ENCODE results near the gene CDK5RAP2.

The CDK5RAP2 gene

GRCh38 chr9:120411862-120412424, 168.0 kb downstream of the CDK5RAP2 start:
- Histone ChIP-seq H3K4me3 (ENCODE audit: low read length in 2 of 2) (no peak overlapping the region), H2BK12ac (ENCODE audit: low read length) (no peak overlapping the region), H3K36me3 (replicated peaks in 1 of 2; ENCODE audit: control insufficient read depth in 2 of 2, insufficient read depth in 2 of 2, low read length in 2 of 2) (peaks cover 25 to 85% of the 10 kb centered on the region in 2 donors), H3K18ac (ENCODE audit: low read length) (no peak overlapping the region), H3K4ac (ENCODE audit: low read length) (no peak overlapping the region), H3K9me3 (replicated peaks in 1 of 2; ENCODE audit: control insufficient read depth in 2 of 2, insufficient read depth in 1 of 2, low read depth in 1 of 2, low read length in 2 of 2) (no peaks in the 10 kb centered on the region), H3K9ac (ENCODE audit: low read depth, low read length, poor library complexity) (no peak overlapping the region), H3K23ac (ENCODE audit: low read depth, low read length, poor library complexity) (no peak overlapping the region), H4K91ac (ENCODE audit: low read depth, low read length, poor library complexity) (no peak overlapping the region), H3K27ac (replicated peaks; ENCODE audit: low read length) (no peak overlapping the region), H3K4me1 (ENCODE audit: control insufficient read depth in 2 of 2, insufficient read depth in 1 of 2, low read depth in 1 of 2, low read length in 2 of 2) (peaks cover 0 to 17% of the 10 kb centered on the region in 2 donors), H2BK5ac (ENCODE audit: low read length) (no peak overlapping the region), H3K14ac (ENCODE audit: low read length) (no peak overlapping the region), H3K4me2 (ENCODE audit: insufficient read depth, low read length, poor library complexity, severe bottlenecking) (no peak overlapping the region), H2AFZ (ENCODE audit: low read length) (no peak overlapping the region), H3K27me3 (ENCODE audit: control insufficient read depth in 3 of 3, insufficient read depth in 3 of 3, low read depth in 1 of 3, low read length in 3 of 3) (no peaks in the 10 kb centered on the region), H4K8ac (ENCODE audit: low read depth, low read length) (no peak overlapping the region), H3K79me1 (ENCODE audit: low read depth, low read length) (peaks cover 2% of the 10 kb centered on the region), H2BK120ac (ENCODE audit: low read depth, low read length) (no peak overlapping the region), H2AK5ac (ENCODE audit: low read depth, low read length) (no peak overlapping the region), H2BK15ac (ENCODE audit: low read length) (no peak overlapping the region)
- WGBS, 2 donors (ENCODE audit: extremely low coverage in 2 of 2, insufficient read length in 2 of 2, insufficient replicate concordance in 1 of 2): no CpG with 5 or more reads among the region's 5 CpGs
- DNase-seq (ENCODE audit: low spot score): no peak

- WGBS, 2 donors (ENCODE audit: extremely low coverage in 2 of 2, insufficient read length in 2 of 2, insufficient replicate concordance in 1 of 2): no CpG with 5 or more reads among the region's 3 CpGs
Observed at GRCh38 chr9:120410925-120411501, 169.0 kb downstream of the CDK5RAP2 start.

GRCh38 chr9:120408680-120409258, 171.2 kb downstream of the CDK5RAP2 start:
- no peak overlapping the region for H3K18ac ChIP-seq (ENCODE audit: low read length)
- H2AK5ac ChIP-seq (ENCODE audit: low read depth, low read length): no peak overlapping the region
- no peak overlapping the region for H4K8ac ChIP-seq (ENCODE audit: low read depth, low read length)
- no peak overlapping the region for H3K9ac ChIP-seq (ENCODE audit: low read depth, low read length, poor library complexity)
- peaks cover 35 to 92% of the 10 kb centered on the region in 2 donors for H3K36me3 ChIP-seq (replicated peaks in 1 of 2; ENCODE audit: control insufficient read depth in 2 of 2, insufficient read depth in 2 of 2, low read length in 2 of 2)
- H3K4me2 ChIP-seq (ENCODE audit: insufficient read depth, low read length, poor library complexity, severe bottlenecking): no peak overlapping the region
- H2BK120ac ChIP-seq (ENCODE audit: low read depth, low read length): no peak overlapping the region
- H3K4ac ChIP-seq (ENCODE audit: low read length): peak overlapping the region; percentile 26
- no peak overlapping the region for H4K91ac ChIP-seq (ENCODE audit: low read depth, low read length, poor library complexity)
- H3K27ac ChIP-seq (replicated peaks; ENCODE audit: low read length): no peak overlapping the region
- no peaks in the 10 kb centered on the region for H3K27me3 ChIP-seq (ENCODE audit: control insufficient read depth in 3 of 3, insufficient read depth in 3 of 3, low read depth in 1 of 3, low read length in 3 of 3)
- no peaks in the 10 kb centered on the region for H3K9me3 ChIP-seq (replicated peaks in 1 of 2; ENCODE audit: control insufficient read depth in 2 of 2, insufficient read depth in 1 of 2, low read depth in 1 of 2, low read length in 2 of 2)
- H2BK12ac ChIP-seq (ENCODE audit: low read length): no peak overlapping the region
- H2AFZ ChIP-seq (ENCODE audit: low read length): no peak overlapping the region
- peaks cover 2% of the 10 kb centered on the region for H3K79me1 ChIP-seq (ENCODE audit: low read depth, low read length)
- WGBS, 2 donors (ENCODE audit: extremely low coverage in 2 of 2, insufficient read length in 2 of 2, insufficient replicate concordance in 1 of 2): no CpG with 5 or more reads among the region's 14 CpGs
- DNase-seq (ENCODE audit: low spot score): no peak
- H3K4me1 ChIP-seq (ENCODE audit: control insufficient read depth in 2 of 2, insufficient read depth in 1 of 2, low read depth in 1 of 2, low read length in 2 of 2): peaks cover 0 to 14% of the 10 kb centered on the region in 2 donors
- no peak overlapping the region for H2BK5ac ChIP-seq (ENCODE audit: low read length)
- H3K4me3 ChIP-seq (ENCODE audit: low read length in 2 of 2): no peak overlapping the region
- no peak overlapping the region for H3K14ac ChIP-seq (ENCODE audit: low read length)
- no peak overlapping the region for H2BK15ac ChIP-seq (ENCODE audit: low read length)
- peak overlapping the region; percentile 55 for H3K23ac ChIP-seq (ENCODE audit: low read depth, low read length, poor library complexity)

More at GRCh38 chr9:120410925-120411501, 169.0 kb downstream of the CDK5RAP2 start:
- H3K23ac ChIP-seq (ENCODE audit: low read depth, low read length, poor library complexity): no peak overlapping the region
- no peak overlapping the region for H2AFZ ChIP-seq (ENCODE audit: low read length)
- H3K4me1 ChIP-seq (ENCODE audit: control insufficient read depth in 2 of 2, insufficient read depth in 1 of 2, low read depth in 1 of 2, low read length in 2 of 2): peaks cover 0 to 17% of the 10 kb centered on the region in 2 donors
- H4K8ac ChIP-seq (ENCODE audit: low read depth, low read length): no peak overlapping the region
- no peak overlapping the region for H3K18ac ChIP-seq (ENCODE audit: low read length)
- no peak overlapping the region for H2BK12ac ChIP-seq (ENCODE audit: low read length)
- H3K79me1 ChIP-seq (ENCODE audit: low read depth, low read length): peaks cover 2% of the 10 kb centered on the region
- H2BK5ac ChIP-seq (ENCODE audit: low read length): no peak overlapping the region
- H3K27me3 ChIP-seq (ENCODE audit: control insufficient read depth in 3 of 3, insufficient read depth in 3 of 3, low read depth in 1 of 3, low read length in 3 of 3): no peaks in the 10 kb centered on the region
- no peaks in the 10 kb centered on the region for H3K9me3 ChIP-seq (replicated peaks in 1 of 2; ENCODE audit: control insufficient read depth in 2 of 2, insufficient read depth in 1 of 2, low read depth in 1 of 2, low read length in 2 of 2)
- H2AK5ac ChIP-seq (ENCODE audit: low read depth, low read length): no peak overlapping the region
- H3K27ac ChIP-seq (replicated peaks; ENCODE audit: low read length): no peak overlapping the region
- no peak overlapping the region for H3K9ac ChIP-seq (ENCODE audit: low read depth, low read length, poor library complexity)
- H3K36me3 ChIP-seq (replicated peaks in 1 of 2; ENCODE audit: control insufficient read depth in 2 of 2, insufficient read depth in 2 of 2, low read length in 2 of 2): peaks cover 31 to 87% of the 10 kb centered on the region in 2 donors
- H3K4ac ChIP-seq (ENCODE audit: low read length): no peak overlapping the region
- no peak overlapping the region for H3K14ac ChIP-seq (ENCODE audit: low read length)
- H3K4me2 ChIP-seq (ENCODE audit: insufficient read depth, low read length, poor library complexity, severe bottlenecking): no peak overlapping the region
- no peak for DNase-seq (ENCODE audit: low spot score)
- H4K91ac ChIP-seq (ENCODE audit: low read depth, low read length, poor library complexity): no peak overlapping the region
- H2BK15ac ChIP-seq (ENCODE audit: low read length): no peak overlapping the region
- no peak overlapping the region for H3K4me3 ChIP-seq (ENCODE audit: low read length in 2 of 2)
- no peak overlapping the region for H2BK120ac ChIP-seq (ENCODE audit: low read depth, low read length)

GRCh38 chr9:120405860-120406259, 174.1 kb downstream of the CDK5RAP2 start:
- no peaks in the 10 kb centered on the region for H3K27me3 ChIP-seq (ENCODE audit: control insufficient read depth in 3 of 3, insufficient read depth in 3 of 3, low read depth in 1 of 3, low read length in 3 of 3)
- H3K4me1 ChIP-seq (ENCODE audit: control insufficient read depth in 2 of 2, insufficient read depth in 1 of 2, low read depth in 1 of 2, low read length in 2 of 2): peaks cover 0 to 4% of the 10 kb centered on the region in 2 donors
- no peak overlapping the region for H3K14ac ChIP-seq (ENCODE audit: low read length)
- H2BK15ac ChIP-seq (ENCODE audit: low read length): no peak overlapping the region
- no CpG with 5 or more reads among the region's 2 CpGs for WGBS, 2 donors (ENCODE audit: extremely low coverage in 2 of 2, insufficient read length in 2 of 2, insufficient replicate concordance in 1 of 2)
- no peak overlapping the region for H2AK5ac ChIP-seq (ENCODE audit: low read depth, low read length)
- no peak overlapping the region for H3K4ac ChIP-seq (ENCODE audit: low read length)
- H3K18ac ChIP-seq (ENCODE audit: low read length): no peak overlapping the region
- H3K4me2 ChIP-seq (ENCODE audit: insufficient read depth, low read length, poor library complexity, severe bottlenecking): no peak overlapping the region
- H3K9me3 ChIP-seq (replicated peaks in 1 of 2; ENCODE audit: control insufficient read depth in 2 of 2, insufficient read depth in 1 of 2, low read depth in 1 of 2, low read length in 2 of 2): no peaks in the 10 kb centered on the region
- peaks cover 2% of the 10 kb centered on the region for H3K79me1 ChIP-seq (ENCODE audit: low read depth, low read length)
- no peak overlapping the region for H4K8ac ChIP-seq (ENCODE audit: low read depth, low read length)
- H3K23ac ChIP-seq (ENCODE audit: low read depth, low read length, poor library complexity): no peak overlapping the region
- no peak overlapping the region for H3K27ac ChIP-seq (replicated peaks; ENCODE audit: low read length)
- no peak overlapping the region for H2BK12ac ChIP-seq (ENCODE audit: low read length)
- no peak overlapping the region for H2BK5ac ChIP-seq (ENCODE audit: low read length)
- peaks cover 47 to 100% of the 10 kb centered on the region in 2 donors for H3K36me3 ChIP-seq (replicated peaks in 1 of 2; ENCODE audit: control insufficient read depth in 2 of 2, insufficient read depth in 2 of 2, low read length in 2 of 2)
- no peak overlapping the region for H3K4me3 ChIP-seq (ENCODE audit: low read length in 2 of 2)
- H3K9ac ChIP-seq (ENCODE audit: low read depth, low read length, poor library complexity): no peak overlapping the region
- H2AFZ ChIP-seq (ENCODE audit: low read length): no peak overlapping the region
- DNase-seq (ENCODE audit: low spot score): no peak
- H2BK120ac ChIP-seq (ENCODE audit: low read depth, low read length): no peak overlapping the region
- H4K91ac ChIP-seq (ENCODE audit: low read depth, low read length, poor library complexity): no peak overlapping the region
